ENCODE results near the gene MCC. TPM values are rescaled to one million over a fixed set of nuclear protein-coding genes. Genes with fewer than 3 reads are reported as not detected.

Gene MCC
- total RNA-seq, 1 experiment from 2014 or later = 7.6 TPM

- Histone ChIP-seq H3K56ac (ENCODE audit: insufficient read length, low read depth, low read length) (no peak overlapping the region), H3K9me3 (ENCODE audit: control insufficient read depth, low read depth, low read length) (no peaks in the 10 kb centered on the region), H3K4me1 (ENCODE audit: insufficient read depth, low read length) (peaks cover 7% of the 10 kb centered on the region; the same call in 1 of the 2 replicates), H2BK5ac (ENCODE audit: insufficient read length, low read length) (no peak overlapping the region), H3K9ac (ENCODE audit: extremely low read depth, insufficient read length, low read length) (no peak overlapping the region), H2BK120ac (ENCODE audit: low read depth, low read length, poor library complexity, severe bottlenecking) (no peak overlapping the region), H4K5ac (ENCODE audit: insufficient read length, low read depth, low read length) (no peak overlapping the region), H3K23me2 (ENCODE audit: insufficient read length, low read depth, low read length, poor library complexity, severe bottlenecking) (no peaks in the 10 kb centered on the region), H2BK20ac (ENCODE audit: low read depth, low read length, poor library complexity, severe bottlenecking) (no peak overlapping the region), H3K18ac (ENCODE audit: insufficient read length, low read depth, low read length) (no peak overlapping the region), H4K91ac (ENCODE audit: insufficient read length, low read depth, low read length) (no peak overlapping the region), H3K23ac (ENCODE audit: insufficient read length, low read depth, low read length) (no peak overlapping the region), H3K27me3 (ENCODE audit: insufficient read depth, low read length) (no peaks in the 10 kb centered on the region), H2BK15ac (ENCODE audit: low read depth, low read length) (no peak overlapping the region), H2AK5ac (ENCODE audit: insufficient read length, low read length) (no peak overlapping the region), H2BK12ac (ENCODE audit: insufficient read length, low read depth, low read length) (no peak overlapping the region), H4K20me1 (ENCODE audit: control insufficient read depth, insufficient read depth, insufficient read length) (no peaks in the 10 kb centered on the region), H3K27ac (ENCODE audit: insufficient read length, low read depth, low read length) (no peak overlapping the region), H3K14ac (ENCODE audit: insufficient read depth, low read length) (no peak overlapping the region), H2AFZ (ENCODE audit: low read length) (no peak overlapping the region), H3K4ac (ENCODE audit: low read depth, low read length) (no peak overlapping the region), H3K79me2 (ENCODE audit: insufficient read depth, low read length) (no peaks in the 10 kb centered on the region), H3T11ph (ENCODE audit: low read length) (no peak overlapping the region), H3K79me1 (ENCODE audit: insufficient read depth, low read depth, low read length, poor library complexity, severe bottlenecking) (no peaks in the 10 kb centered on the region), H3K4me2 (ENCODE audit: insufficient read depth, insufficient read length, low read length) (no peak overlapping the region), H4K8ac (replicated peaks; ENCODE audit: insufficient read length, low read depth, low read length) (no peak overlapping the region)
- Mint-ChIP-seq H3K27me3 (ENCODE audit: low read depth) (no peaks in the 10 kb centered on the region), H3K9me3 (no peaks in the 10 kb centered on the region), H3K4me1 (peaks cover 19 to 27% of the 10 kb centered on the region in 2 experiments), H3K27ac (no peak overlapping the region), H3K4me3 (no peak overlapping the region), H3K36me3 (ENCODE audit: insufficient read depth in 1 of 3, low read depth in 3 of 3) (no peaks in the 10 kb centered on the region; a peak in 1 of 7 replicates)
- WGBS (ENCODE audit: extremely low coverage, insufficient read length, low lambda C conversion rate) = no CpG with 5 or more reads among the region's 1 CpG
- DNase-seq = no peak
- no peak for TF ChIP-seq CTCF (conservative IDR thresholded peaks at IDR 0.05)
These were observed 311.0 kb downstream of the MCC start for GRCh38 chr5:113177225-113177624.

Data from H9 (cell line).